Measurements from ENCODE around the gene CPOX.

CPOX gene

DNA sequence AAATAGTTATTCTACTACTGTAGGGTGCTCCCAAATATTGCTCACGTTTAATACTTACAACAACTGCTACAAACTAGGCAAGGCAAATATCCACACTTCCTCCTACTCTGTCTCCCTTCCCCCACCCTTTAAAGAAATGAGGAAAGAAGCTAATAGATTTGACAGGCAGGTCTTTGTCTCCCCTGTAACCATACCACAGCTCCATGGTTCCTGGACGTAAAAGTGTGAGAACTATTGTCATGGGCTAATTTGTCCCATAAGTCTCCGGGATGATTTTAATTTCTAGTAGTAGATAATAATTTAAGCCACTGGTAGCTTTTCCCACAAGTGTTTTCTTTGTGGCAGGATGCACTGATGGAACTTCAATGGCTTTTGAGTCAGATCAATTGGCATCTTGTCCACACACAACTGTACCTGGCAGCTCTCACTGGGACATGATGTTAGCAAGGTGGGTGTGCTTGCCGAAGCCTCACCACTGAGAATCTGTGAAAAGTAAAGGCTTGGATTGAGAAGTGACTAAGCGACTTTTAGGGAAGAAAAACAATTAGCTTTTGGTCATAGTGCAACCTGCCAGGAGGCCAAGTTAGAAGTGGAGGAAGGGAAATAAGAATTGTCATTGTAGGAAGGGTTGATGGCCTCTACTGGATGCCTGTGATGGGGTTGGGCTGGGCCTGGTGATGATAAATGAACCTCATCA lies 1.4 kb upstream of the CPOX start:
- H3K4me3 ChIP-seq (ENCODE audit: low read depth, low read length) = no peak overlapping the region
- TF ChIP-seq, protein P1, sequence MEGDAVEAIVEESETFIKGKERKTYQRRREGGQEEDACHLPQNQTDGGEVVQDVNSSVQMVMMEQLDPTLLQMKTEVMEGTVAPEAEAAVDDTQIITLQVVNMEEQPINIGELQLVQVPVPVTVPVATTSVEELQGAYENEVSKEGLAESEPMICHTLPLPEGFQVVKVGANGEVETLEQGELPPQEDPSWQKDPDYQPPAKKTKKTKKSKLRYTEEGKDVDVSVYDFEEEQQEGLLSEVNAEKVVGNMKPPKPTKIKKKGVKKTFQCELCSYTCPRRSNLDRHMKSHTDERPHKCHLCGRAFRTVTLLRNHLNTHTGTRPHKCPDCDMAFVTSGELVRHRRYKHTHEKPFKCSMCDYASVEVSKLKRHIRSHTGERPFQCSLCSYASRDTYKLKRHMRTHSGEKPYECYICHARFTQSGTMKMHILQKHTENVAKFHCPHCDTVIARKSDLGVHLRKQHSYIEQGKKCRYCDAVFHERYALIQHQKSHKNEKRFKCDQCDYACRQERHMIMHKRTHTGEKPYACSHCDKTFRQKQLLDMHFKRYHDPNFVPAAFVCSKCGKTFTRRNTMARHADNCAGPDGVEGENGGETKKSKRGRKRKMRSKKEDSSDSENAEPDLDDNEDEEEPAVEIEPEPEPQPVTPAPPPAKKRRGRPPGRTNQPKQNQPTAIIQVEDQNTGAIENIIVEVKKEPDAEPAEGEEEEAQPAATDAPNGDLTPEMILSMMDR (IDR thresholded peaks at IDR 0.05; ENCODE audit: insufficient read depth, low read depth, low read length, missing control alignments) = no peak
- no peak for DNase-seq (ENCODE audit: low read depth)

DNA sequence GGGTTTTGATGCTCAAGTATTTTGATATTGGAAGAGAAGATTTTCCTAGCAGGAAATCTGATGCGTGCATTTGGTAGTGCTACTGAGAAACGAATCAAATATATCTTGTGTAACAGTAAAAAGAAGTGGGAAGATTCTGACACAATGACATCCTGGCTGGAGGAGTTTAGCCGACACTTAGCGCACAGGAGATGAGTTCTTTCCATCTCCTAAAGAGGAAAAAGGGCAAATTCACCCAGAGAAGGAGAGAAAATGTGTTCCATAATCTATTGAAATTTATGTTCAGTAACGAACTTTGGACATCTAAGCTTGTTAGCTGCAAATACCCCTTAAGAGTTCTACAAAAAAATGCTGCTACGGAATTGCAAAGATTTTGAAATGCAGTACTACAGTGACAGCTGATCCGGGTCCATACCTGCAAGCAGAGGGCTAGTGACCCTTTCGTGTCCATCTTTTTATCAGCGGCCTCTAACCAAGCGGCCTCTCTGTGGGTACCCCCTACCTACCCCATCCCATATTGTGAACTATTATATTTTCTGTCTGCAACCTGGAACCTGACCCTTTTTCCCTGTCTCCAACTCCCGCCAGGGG lies 971 bp downstream of the CPOX start:
- DNase-seq (ENCODE audit: low read depth) = no peak
- TF ChIP-seq, protein P1 (IDR thresholded peaks at IDR 0.05; ENCODE audit: insufficient read depth, low read depth, low read length, missing control alignments) = no peak

DNA sequence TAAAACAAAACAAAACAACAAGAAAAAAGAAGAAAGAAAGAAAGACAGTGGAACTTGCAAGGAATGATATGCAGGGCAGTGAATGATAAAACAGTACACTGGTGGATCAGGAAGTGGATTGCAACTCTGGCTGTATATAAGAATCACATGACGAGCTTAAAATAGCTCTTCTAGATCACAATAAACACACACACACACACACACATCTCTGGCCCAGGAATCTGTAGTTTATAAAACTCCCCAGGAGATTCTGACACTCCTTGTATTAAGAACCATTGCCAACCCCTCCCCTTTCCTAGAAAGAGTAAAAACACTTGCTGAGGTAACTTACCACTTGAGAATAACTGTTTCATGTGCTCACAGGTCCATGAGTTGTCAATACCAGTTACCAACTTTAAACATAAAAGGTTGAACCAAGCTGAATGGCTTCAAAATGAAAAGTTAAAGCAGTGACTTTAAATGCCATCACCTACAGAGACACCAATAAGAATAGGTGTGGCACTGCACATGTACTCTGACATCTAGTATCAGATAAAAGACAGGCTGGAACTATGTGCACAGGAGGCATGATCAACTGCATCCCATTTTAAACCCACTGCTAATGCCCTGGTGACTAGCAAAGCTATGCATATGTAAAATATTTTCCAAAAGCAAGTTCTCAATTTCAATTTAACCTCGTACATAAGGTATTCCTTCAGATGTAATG lies 3.9 kb downstream of the CPOX start:
- no peak overlapping the region for H3K4me3 ChIP-seq (ENCODE audit: low read depth, low read length)
- TF ChIP-seq, protein P1 (IDR thresholded peaks at IDR 0.05; ENCODE audit: insufficient read depth, low read depth, low read length, missing control alignments) = no peak
- no peak for DNase-seq (ENCODE audit: low read depth)

More for the DNA sequence above, 971 bp downstream of the CPOX start:
- peak overlapping the region; percentile 94 for H3K4me3 ChIP-seq (ENCODE audit: low read depth, low read length)

DNA sequence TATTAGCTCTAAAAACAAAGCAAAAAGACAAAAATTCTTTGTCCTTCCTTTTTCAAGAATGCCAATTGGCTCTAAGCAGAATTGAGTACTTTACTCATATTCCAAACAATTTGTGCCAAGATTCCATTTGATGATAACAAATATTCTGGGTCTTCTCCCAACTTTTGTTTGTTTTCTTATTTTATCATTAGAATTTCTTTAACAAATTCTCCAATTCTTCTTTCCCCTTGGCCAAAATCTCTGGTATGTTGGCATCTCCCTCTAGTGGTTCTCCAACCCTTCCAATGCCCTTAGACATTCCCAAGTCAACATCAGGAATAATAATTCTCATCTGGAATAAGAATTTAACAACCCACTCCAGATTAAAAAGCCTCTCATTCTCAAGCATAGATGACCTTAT lies 5.3 kb downstream of the CPOX start:
- H3K4me3 ChIP-seq (ENCODE audit: low read depth, low read length) = no peak overlapping the region
- TF ChIP-seq, protein P1 (IDR thresholded peaks at IDR 0.05; ENCODE audit: insufficient read depth, low read depth, low read length, missing control alignments) = no peak
- no peak for DNase-seq (ENCODE audit: low read depth)

DNA sequence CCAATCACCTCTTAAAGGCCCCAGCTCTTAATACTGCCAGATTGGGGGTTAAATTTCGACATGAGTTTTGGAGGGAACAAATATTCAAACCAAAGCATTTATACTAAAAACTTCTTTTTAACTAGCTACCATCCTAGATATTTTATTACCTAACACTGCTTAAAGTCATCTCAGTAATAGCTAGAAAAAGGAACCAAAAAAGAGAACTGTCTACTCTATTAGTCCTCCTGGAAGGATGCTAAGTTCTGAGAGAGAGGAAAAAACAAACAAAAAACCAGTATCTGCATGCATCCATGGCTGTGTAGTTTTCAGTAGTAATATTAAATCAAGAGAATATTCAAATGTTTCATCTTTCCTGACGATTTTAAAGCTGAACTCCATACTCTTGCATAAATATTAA lies 5.8 kb downstream of the CPOX start:
- no peak for DNase-seq (ENCODE audit: low read depth)
- TF ChIP-seq, protein P1 (IDR thresholded peaks at IDR 0.05; ENCODE audit: insufficient read depth, low read depth, low read length, missing control alignments) = no peak
- H3K4me3 ChIP-seq (ENCODE audit: low read depth, low read length) = no peak overlapping the region

DNA sequence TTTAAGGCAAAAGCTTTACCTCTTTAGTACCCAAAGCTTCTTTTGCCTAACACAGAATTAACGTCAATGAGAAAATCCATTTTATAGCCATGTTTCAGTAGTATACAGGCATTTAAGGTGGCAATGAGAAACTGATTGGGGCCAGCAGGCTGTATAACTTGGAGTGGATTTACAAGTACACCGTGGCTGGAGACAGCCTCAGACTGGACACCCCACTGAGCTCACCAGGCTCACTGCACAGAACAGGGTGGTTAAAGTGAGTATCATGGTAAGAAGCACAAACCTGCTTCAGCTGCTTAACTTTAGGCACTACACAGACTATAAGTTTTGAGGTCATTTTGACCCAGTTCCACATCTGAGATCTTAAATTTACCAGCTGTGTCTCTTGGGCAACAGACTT lies 8.9 kb downstream of the CPOX start:
- DNase-seq (ENCODE audit: low read depth) = no peak
- TF ChIP-seq, protein P1 (IDR thresholded peaks at IDR 0.05; ENCODE audit: insufficient read depth, low read depth, low read length, missing control alignments) = no peak

More for the DNA sequence above, 8.9 kb downstream of the CPOX start:
- no peak overlapping the region for H3K4me3 ChIP-seq (ENCODE audit: low read depth, low read length)
